ENCODE results near the gene SLC27A4. TPM values are rescaled to one million over a fixed set of nuclear protein-coding genes. Genes with fewer than 3 reads are reported as not detected.

The SLC27A4 gene
- total RNA-seq, 1 donor = 23.5 TPM

DNA sequence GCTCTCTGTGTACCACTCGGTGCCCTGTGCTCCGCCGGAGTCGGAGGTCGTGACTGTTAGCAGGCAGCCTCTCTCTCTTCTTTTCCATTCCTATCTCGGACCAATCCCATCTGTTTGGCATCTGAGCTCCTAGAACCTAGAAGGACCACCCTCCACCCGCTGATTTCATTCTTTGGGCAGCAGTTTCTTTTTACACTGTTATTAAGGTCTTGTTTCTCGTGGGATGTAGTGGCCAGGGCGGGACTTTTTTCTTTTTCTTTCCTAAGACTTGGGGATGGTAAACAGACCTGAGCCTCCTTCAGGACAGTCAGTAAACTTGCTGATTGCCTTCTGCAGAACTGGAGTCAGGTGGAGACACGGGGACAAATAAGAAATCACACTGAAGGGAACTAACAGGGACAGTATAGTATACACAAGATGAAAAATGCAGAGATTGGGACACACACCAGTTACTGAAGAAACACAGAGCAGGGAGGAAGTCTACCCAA lies 31.3 kb downstream of the SLC27A4 start:
- H3K4me3 ChIP-seq (ENCODE audit: low read depth, low read length) = peak overlapping the region; percentile 100
- DNase-seq (ENCODE audit: low read depth) = no peak
- TF ChIP-seq, protein P1, sequence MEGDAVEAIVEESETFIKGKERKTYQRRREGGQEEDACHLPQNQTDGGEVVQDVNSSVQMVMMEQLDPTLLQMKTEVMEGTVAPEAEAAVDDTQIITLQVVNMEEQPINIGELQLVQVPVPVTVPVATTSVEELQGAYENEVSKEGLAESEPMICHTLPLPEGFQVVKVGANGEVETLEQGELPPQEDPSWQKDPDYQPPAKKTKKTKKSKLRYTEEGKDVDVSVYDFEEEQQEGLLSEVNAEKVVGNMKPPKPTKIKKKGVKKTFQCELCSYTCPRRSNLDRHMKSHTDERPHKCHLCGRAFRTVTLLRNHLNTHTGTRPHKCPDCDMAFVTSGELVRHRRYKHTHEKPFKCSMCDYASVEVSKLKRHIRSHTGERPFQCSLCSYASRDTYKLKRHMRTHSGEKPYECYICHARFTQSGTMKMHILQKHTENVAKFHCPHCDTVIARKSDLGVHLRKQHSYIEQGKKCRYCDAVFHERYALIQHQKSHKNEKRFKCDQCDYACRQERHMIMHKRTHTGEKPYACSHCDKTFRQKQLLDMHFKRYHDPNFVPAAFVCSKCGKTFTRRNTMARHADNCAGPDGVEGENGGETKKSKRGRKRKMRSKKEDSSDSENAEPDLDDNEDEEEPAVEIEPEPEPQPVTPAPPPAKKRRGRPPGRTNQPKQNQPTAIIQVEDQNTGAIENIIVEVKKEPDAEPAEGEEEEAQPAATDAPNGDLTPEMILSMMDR (IDR thresholded peaks at IDR 0.05; ENCODE audit: insufficient read depth, low read length) = no peak

DNA sequence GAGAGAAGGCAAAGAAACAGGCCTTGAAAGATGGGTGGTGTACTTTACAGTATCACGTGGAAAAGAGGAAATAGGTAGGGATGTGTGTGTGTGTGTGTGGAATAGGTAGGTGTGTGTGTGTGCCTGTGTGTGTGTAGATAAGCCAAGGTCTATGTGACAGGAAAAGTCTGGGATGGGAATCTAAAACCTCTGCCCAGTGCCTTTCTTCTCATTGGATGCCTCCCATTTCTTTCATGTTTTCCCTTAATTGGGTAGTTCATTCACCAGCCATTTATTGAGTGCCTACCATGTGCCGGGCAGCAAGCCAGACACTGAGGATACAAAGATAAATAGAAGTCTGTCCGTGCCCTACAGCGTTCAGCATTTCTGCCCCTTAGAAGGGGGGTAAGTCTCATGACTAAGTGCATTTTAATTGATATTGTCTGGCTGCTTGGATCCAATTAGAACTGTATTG lies 31.9 kb downstream of the SLC27A4 start:
- H3K4me3 ChIP-seq (ENCODE audit: low read depth, low read length) = peak overlapping the region; percentile 100
- no peak for DNase-seq (ENCODE audit: low read depth)
- TF ChIP-seq, protein P1 (IDR thresholded peaks at IDR 0.05; ENCODE audit: insufficient read depth, low read length) = no peak

DNA sequence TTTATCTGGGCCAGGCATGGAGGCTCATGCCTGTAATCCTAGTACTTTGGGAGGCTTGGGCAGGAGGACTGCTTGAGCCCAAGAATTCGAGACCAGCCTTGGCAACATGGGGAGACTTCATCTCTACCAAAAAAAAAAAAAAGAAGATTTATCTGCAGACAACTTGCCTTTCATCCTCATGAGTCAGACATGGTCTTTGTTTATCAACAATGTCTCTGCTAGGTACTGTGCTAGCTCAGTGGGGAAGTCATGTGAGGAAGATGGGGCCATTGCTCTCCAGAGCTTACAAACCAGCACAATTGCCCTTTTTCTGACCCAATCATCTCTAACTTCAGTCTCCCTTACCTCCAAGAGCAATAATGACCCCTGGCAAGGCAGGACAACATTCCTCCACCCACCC lies 32.5 kb downstream of the SLC27A4 start:
- peak overlapping the region; percentile 100 for H3K4me3 ChIP-seq (ENCODE audit: low read depth, low read length)
- TF ChIP-seq, protein P1 (IDR thresholded peaks at IDR 0.05; ENCODE audit: insufficient read depth, low read length) = no peak
- DNase-seq (ENCODE audit: low read depth) = no peak

DNA sequence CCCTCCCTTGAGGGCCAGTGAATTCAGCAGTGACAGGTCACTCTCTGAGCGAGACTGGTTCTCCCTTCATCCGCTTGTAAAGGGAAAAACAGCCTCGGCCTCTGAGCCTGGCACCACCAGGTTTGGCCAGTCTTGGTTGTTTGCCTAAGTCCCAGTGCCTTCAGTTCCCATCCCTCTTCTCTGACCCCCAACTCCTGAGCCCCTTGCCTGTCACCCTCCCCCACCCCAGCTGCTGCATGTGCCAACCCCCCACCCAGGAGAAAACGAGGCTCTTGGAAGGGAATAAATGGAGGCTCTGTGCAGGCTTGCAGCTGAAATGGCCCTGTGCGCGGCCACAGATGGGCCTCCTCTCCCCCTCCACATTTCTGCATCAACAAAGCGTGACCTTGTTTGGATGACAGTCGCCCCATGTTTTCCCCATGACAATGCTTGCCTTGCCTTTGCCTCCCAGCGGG lies 33.9 kb downstream of the SLC27A4 start:
- DNase-seq (ENCODE audit: low read depth) = no peak
- TF ChIP-seq, protein P1 (IDR thresholded peaks at IDR 0.05; ENCODE audit: insufficient read depth, low read length) = no peak
- no peak overlapping the region for H3K4me3 ChIP-seq (ENCODE audit: low read depth, low read length)

DNA sequence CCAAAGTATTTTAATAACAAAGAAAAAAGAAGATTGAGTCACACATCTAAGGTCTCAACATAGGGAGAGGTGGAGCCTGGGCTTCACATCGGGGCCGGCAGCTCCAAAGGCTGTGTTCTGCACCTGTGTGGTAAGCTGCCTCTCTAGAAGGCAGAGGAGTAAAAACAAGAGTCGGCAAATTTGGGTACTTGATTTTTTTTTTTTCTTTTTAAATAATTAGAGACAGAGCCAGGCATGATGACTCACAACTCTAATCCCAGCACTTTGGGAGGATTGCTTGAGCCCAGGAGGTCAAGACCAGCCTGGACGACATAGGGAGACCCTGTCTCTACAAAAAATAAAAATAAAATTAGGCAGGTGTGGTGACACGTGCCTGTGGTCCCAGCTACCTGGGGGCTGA lies 35.5 kb downstream of the SLC27A4 start:
- DNase-seq (ENCODE audit: low read depth) = no peak
- TF ChIP-seq, protein P1 (IDR thresholded peaks at IDR 0.05; ENCODE audit: insufficient read depth, low read length) = no peak
- H3K4me3 ChIP-seq (ENCODE audit: low read depth, low read length) = no peak overlapping the region

DNA sequence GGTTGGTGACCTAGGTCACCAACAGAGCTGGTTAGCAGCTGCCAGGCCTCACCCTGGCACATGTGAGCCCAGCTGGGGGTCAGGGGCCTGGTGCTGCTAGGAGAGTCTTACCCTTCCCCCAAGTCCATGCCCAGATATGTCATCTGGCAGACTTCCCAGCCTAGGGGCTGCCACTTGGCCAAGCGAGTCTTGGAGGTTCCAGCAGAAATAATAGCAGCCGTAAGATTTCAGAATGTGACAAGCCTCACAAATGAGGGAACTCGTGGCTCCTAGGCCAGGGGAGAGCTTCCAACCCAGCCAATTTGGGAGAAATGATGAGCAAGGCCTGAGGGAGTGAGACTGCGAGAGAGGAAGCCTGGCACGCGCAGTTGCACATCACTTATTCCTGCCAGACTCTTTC lies 41.9 kb downstream of the SLC27A4 start:
- no peak overlapping the region for H3K4me3 ChIP-seq (ENCODE audit: low read depth, low read length)
- TF ChIP-seq, protein P1 (IDR thresholded peaks at IDR 0.05; ENCODE audit: insufficient read depth, low read length) = no peak
- no peak for DNase-seq (ENCODE audit: low read depth)

Data from fibroblast of the aortic adventitia (primary cell).